LNCaP clone FGC (cell line): Measurements from ENCODE around the gene ITPKB.

Experiments
- DNase-seq: peaks from one replicate; pipeline ENCODE4 v3.0.0-alpha.2; 2011; ENCODE audit warnings: low read depth
- H3K4me3 ChIP-seq: 2 replicates; pipeline ENCODE4 v1.5.1; 2011; ENCODE audit warnings: mild to moderate bottlenecking, low read depth, low read length, control low read depth
- TF ChIP-seq, protein P1 (sequence below): IDR thresholded peaks from 2 replicates; pipeline ENCODE4 v1.5.1; 2012; ENCODE audit warnings: mild to moderate bottlenecking; ENCODE audit not compliant: control insufficient read depth, insufficient read depth; ENCODE audit errors: extremely low read depth

The ITPKB gene

GRCh38 chr1:226633541-226634165 is 105.4 kb downstream of the ITPKB start:
- TF ChIP-seq, protein P1, sequence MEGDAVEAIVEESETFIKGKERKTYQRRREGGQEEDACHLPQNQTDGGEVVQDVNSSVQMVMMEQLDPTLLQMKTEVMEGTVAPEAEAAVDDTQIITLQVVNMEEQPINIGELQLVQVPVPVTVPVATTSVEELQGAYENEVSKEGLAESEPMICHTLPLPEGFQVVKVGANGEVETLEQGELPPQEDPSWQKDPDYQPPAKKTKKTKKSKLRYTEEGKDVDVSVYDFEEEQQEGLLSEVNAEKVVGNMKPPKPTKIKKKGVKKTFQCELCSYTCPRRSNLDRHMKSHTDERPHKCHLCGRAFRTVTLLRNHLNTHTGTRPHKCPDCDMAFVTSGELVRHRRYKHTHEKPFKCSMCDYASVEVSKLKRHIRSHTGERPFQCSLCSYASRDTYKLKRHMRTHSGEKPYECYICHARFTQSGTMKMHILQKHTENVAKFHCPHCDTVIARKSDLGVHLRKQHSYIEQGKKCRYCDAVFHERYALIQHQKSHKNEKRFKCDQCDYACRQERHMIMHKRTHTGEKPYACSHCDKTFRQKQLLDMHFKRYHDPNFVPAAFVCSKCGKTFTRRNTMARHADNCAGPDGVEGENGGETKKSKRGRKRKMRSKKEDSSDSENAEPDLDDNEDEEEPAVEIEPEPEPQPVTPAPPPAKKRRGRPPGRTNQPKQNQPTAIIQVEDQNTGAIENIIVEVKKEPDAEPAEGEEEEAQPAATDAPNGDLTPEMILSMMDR = no peak
- no peak for DNase-seq
- H3K4me3 ChIP-seq = no peak overlapping the region

DNA sequence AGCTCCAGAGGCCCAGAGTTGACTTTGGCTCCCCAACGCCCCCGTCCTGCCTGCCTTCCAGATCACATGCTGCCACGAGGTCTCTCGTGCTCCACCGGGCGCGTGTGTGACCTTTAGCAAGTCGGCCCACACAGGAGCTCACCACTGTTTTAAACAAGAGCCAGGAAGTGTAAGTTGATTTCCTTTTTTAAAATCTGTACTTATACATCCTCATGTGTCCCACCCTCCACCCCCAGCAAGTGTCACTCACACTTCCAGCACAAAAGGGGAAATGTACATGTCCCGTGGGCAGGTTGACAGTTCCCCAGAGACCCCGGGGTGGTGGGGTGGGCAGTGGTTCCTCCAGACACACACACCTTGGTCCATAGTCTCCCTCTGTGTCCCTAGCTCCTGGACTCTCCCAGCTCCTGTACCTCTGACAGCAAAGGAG is 106.1 kb downstream of the ITPKB start:
- no peak for DNase-seq
- TF ChIP-seq, protein P1 = no peak
- no peak overlapping the region for H3K4me3 ChIP-seq

- H3K4me3 ChIP-seq = no peak overlapping the region
- no peak for DNase-seq
- TF ChIP-seq, protein P1 = no peak
Observed at GRCh38 chr1:226632169-226632879, 106.8 kb downstream of the ITPKB start.

DNA sequence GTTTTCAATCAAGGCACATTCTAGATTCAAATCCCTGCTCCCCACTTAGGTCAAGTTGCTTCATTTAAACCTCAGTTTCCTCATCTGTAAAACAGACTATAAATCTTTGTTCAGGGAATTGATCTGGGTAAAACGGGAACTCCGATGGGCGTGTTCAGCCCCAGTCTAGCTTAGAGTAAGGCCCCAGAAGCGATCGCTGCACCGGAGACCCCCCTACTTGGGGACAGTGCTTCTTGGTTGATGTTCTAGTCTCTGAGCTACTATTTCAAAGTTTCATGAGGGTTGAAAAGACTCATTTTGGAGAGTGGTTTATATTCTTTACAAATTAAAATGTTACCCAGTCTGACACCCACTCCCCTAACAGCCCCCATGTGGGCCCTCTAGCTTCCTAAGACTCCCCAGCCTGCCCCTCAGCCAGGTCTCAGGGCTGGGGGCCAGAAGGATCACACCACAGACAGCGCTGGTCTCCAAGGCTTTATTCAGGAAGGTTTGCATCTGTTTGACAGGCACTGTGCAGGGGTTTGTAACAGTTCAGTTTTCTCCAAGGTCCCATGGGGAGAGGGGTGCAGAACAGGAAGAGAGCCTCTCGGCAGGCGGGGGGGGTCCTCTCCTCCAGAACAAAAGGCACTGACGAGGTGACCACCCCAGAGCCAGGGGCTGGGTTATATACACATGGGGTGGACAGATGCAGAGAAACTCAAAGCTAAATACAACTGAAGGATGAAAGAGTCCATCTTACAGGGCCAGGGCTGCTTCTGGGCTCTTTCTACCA is 107.7 kb downstream of the ITPKB start:
- DNase-seq = no peak
- no peak overlapping the region for H3K4me3 ChIP-seq
- TF ChIP-seq, protein P1 = no peak

- TF ChIP-seq, protein P1 = no peak
- H3K4me3 ChIP-seq = no peak overlapping the region
- DNase-seq = no peak
Observed at GRCh38 chr1:226630592-226630991, 108.5 kb downstream of the ITPKB start.

- DNase-seq = no peak
- TF ChIP-seq, protein P1 = no peak
Observed at GRCh38 chr1:226629896-226630550, 109.1 kb downstream of the ITPKB start.

More at GRCh38 chr1:226629896-226630550, 109.1 kb downstream of the ITPKB start:
- no peak overlapping the region for H3K4me3 ChIP-seq
